Measurements from ENCODE around the gene CXorf49B.
"Not testable (repeated sequence)": the region's sequence is repeated elsewhere in the genome, so short reads cannot be mapped to it uniquely, and the experiment has no call there.

The CXorf49B gene

DNA sequence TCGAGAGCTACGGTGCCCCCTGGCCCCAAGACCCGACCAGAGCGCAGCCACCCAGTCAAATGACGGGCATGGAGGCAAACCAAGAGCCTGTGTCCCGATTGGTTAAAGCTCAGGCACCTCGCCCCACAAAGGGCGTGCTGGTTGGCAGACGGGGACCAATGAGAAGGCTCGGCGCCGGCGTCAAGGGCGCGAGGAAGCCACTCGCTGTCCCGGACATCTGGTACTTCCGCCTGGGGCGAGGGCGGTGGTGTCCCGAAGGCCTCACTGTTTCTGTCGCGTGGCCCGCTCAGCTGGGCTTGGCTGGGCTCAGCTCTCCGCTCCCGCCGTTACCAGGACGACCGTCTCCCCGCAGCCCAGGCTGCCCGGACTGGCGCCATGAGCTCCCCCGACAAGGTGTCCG, at the start of gene CXorf49B:
Gene CXorf49B, plus strand, starts transcription at position 301 of the 400 bp plus-strand sequence. Its CDS starts 75 bp downstream, at position 376.
- not testable (repeated sequence) for DNase-seq (ENCODE audit: low read depth)

DNA sequence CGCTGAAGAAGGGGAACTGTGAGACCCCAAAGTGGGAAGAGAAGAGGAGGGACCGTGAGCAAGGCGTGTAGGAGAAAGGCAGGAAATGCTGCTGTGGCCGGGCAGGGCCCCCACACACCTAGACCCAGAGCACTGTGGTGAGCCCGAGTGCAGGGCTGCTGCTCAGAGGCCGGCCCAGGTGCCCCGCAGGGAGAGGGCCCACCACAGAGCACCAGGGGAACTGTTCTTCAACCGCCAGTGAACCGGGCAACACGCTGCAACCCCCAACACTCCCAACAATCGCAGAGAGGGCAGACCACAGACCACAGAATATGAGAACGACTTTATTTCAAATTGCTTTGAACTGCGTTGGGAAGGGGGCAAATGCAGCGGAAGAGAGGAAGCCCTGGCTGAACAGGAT, 49.1 kb upstream of the CXorf49B start:
- not testable (repeated sequence) for H3K4me3 ChIP-seq (ENCODE audit: low read depth, low read length); DNase-seq (ENCODE audit: low read depth)

More for the DNA sequence above, at the start of gene CXorf49B:
- H3K4me3 ChIP-seq (ENCODE audit: low read depth, low read length) = not testable (repeated sequence)

DNA sequence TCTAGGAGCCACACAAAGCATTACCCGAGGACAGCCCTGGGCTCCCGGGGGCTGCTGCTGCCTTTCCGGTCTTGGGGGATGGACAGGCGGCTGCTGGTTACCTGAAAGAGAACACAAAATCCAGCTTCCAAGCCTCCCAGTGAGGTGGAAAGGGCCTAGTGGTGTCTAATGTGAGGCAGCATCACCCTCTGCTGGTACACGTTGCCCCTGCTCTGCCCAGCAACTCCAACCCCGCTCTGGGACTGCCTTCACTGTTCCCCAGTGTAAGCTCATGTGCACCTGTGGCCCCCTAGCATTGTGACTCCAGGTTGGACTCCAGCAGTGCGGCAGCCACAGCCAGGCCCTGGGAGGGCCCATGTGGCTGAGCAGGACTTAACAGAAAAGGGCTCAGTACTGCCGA, 47.6 kb upstream of the CXorf49B start:
- H3K4me3 ChIP-seq (ENCODE audit: low read depth, low read length); DNase-seq (ENCODE audit: low read depth): not testable (repeated sequence)

DNA sequence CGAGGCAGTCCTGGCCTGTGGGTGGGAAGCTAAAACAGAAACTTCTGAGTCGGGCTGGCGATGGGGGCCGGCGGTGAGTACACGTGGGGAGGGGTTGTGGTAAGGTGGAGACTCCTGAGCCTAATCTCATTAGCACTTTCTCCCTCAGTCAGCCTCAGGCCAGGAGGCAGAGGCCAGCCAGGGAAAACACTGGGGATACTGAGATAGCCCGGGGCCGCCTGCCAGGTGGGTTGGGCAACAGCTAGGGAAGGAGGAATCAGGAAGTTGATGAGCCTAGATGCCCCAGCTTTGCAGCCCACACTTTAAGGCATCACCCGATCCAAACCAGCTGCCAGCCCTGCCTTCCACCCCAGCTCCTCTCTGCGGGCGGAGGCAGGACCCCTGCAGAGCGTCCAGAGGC, 46.8 kb upstream of the CXorf49B start:
- H3K4me3 ChIP-seq (ENCODE audit: low read depth, low read length); DNase-seq (ENCODE audit: low read depth): not testable (repeated sequence)

DNA sequence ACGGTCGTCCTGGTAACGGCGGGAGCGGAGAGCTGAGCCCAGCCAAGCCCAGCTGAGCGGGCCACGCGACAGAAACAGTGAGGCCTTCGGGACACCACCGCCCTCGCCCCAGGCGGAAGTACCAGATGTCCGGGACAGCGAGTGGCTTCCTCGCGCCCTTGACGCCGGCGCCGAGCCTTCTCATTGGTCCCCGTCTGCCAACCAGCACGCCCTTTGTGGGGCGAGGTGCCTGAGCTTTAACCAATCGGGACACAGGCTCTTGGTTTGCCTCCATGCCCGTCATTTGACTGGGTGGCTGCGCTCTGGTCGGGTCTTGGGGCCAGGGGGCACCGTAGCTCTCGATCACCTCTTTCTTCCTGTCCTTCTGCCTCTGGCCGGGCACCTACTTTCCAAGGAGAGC, 45.0 kb upstream of the CXorf49B start, which contains the start of gene CXorf49:
Gene CXorf49, minus strand, starts transcription at position 101 of the 400 bp plus-strand sequence. CDS start 134 bp downstream, outside the sequence.
- not testable (repeated sequence) for DNase-seq (ENCODE audit: low read depth); H3K4me3 ChIP-seq (ENCODE audit: low read depth, low read length)

- not testable (repeated sequence) for H3K4me3 ChIP-seq (ENCODE audit: low read depth, low read length); DNase-seq (ENCODE audit: low read depth)
Observed at GRCh38 chrX:71719195-71719594, 44.0 kb upstream of the CXorf49B start.

DNA sequence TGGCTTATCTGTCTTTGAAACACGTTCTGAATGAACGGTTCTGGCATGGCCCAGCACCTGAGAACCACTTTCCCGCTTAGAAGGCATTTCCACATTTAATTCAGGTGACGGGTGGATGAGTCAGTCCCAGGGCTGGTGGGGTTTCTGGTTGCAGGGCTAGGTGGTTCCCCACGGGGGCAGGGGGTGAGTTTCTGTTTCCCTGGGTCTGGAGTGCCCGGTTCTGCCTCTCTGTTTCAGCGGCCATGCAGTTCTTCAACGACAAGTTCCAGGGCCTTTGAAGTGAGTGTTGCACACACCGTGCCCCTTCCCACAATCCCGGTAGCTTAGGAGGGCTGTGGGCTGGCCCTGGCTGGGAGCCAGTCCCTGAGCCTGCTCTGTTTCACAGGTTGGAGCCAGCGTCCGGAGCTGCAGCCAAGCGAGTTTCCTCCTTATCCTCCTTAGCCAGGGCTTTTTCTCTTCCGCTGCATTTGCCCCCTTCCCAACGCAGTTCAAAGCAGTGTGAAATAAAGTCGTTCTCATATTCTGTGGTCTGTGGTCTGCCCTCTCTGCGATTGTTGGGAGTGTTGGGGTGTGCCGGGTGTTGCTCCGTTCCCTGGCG, 42.8 kb upstream of the CXorf49B start:
- not testable (repeated sequence) for H3K4me3 ChIP-seq (ENCODE audit: low read depth, low read length); DNase-seq (ENCODE audit: low read depth)

- not testable (repeated sequence) for DNase-seq (ENCODE audit: low read depth); H3K4me3 ChIP-seq (ENCODE audit: low read depth, low read length)
Observed at GRCh38 chrX:71760688-71761281, 2.4 kb upstream of the CXorf49B start.

- not testable (repeated sequence) for DNase-seq (ENCODE audit: low read depth); H3K4me3 ChIP-seq (ENCODE audit: low read depth, low read length)
Observed at GRCh38 chrX:71764832-71765231, 1.7 kb downstream of the CXorf49B start.

DNA sequence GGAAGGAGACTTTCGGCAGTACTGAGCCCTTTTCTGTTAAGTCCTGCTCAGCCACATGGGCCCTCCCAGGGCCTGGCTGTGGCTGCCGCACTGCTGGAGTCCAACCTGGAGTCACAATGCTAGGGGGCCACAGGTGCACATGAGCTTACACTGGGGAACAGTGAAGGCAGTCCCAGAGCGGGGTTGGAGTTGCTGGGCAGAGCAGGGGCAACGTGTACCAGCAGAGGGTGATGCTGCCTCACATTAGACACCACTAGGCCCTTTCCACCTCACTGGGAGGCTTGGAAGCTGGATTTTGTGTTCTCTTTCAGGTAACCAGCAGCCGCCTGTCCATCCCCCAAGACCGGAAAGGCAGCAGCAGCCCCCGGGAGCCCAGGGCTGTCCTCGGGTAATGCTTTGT, 2.5 kb downstream of the CXorf49B start:
- DNase-seq (ENCODE audit: low read depth); H3K4me3 ChIP-seq (ENCODE audit: low read depth, low read length): not testable (repeated sequence)

GRCh38 chrX:71767134-71767533, 4.0 kb downstream of the CXorf49B start:
- DNase-seq (ENCODE audit: low read depth); H3K4me3 ChIP-seq (ENCODE audit: low read depth, low read length): not testable (repeated sequence)

GRCh38 chrX:71778322-71778721, 15.2 kb downstream of the CXorf49B start:
- DNase-seq (ENCODE audit: low read depth); H3K4me3 ChIP-seq (ENCODE audit: low read depth, low read length): not testable (repeated sequence)

DNA sequence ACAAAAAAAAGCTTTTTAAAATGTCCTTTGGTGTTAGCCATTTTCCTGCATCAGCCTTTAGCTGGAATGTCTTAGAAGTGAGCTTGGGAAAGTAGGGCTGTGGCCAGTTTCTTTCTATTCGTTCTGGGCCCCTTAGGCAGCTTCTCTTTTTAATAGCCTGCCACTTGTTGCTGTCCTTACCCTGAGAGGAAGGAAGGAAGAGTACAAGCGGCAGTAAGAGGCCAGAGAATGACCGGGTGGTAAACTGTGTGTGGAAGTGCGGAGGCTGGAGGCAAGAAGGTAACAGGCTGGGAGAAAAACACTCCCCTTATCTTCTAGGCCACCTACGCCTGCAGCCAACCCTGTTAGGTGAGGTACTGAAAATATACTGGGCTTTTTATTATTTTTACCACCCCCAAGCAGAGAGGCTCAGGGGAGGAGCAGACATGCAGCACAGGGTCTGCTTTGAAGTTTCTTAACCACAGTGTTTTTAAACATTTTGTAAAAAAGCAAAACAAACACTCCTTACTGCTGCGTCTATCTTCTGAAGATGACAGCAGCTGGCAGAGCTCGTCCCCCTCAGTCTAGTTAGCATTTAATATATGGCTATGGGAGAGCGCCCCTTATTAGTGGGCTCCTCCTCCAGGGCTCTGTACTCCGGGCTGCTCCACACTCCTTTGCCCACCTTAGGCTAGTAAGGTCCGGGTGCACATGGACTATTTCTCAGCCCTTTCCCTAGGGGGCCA, 19.2 kb downstream of the CXorf49B start:
- not testable (repeated sequence) for H3K4me3 ChIP-seq (ENCODE audit: low read depth, low read length)

DNA sequence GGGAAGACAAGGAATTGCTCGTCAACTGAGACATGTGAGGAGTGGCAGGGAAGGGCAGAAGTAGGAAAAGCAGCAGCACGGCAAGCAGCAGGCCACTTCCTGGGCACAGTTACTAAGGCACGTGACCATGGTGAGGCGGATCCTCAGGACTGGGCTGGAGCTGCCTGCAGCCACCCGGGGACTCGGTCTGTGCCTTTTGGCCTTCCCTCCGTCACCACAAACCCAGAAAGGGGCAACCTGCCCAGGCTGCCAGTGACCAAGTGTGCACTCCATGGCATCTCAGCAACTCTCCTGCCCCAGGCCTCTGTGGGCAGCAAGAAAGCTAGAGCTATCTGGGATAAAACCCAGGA, 19.8 kb downstream of the CXorf49B start:
- not testable (repeated sequence) for H3K4me3 ChIP-seq (ENCODE audit: low read depth, low read length); DNase-seq (ENCODE audit: low read depth)

More for the DNA sequence above, 19.2 kb downstream of the CXorf49B start:
- DNase-seq (ENCODE audit: low read depth) = not testable (repeated sequence)

GRCh38 chrX:71783569-71784347, 20.6 kb downstream of the CXorf49B start:
- DNase-seq (ENCODE audit: low read depth); H3K4me3 ChIP-seq (ENCODE audit: low read depth, low read length): not testable (repeated sequence)

DNA sequence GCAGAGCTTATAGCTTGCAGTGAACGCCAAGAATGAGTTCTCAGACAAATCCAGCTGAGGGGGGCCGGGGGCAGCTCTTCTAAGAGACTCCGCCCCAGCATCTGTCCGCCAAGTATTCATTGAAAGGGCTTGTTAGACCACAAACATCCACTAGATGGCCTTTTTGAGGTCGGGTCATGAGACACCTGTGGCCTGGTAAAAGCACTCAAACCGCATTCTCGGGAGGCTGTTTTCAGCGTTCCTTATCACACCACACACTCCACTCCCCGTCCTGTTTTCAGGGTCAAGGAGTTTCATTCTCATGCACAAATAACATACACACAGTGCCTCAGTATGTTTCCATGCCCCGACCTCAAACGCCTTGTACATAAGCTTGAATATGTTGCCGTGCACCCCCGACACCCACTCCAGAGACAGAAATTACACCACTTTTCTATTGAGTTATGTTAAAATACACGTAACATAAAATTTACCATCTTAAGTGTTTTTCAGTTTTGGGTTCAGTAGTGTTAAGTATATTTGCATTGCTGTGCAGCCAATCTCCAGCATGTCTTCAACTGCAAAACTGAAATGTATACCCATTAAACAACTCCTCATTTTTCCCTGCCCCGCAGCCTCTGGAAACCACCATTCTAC, 21.3 kb downstream of the CXorf49B start:
- not testable (repeated sequence) for DNase-seq (ENCODE audit: low read depth); H3K4me3 ChIP-seq (ENCODE audit: low read depth, low read length)

DNA sequence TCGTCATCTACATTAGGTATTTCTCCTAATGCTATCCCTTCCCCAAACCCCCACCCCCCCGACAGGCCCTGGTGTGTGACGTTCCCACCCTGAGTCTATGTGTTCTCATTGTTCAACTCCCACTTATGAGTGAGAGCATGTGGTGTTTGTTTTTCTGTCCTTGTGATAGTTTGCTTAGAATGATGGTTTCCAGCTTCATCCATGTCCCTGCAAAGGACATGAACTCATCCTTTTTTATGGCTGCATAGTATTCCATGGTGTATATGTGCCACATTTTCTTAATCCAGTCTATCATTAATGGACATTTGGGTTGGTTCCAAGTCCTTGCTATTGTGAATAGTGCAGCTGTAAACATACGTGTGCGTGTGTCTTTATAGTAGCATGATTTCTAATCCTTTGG, 43.3 kb downstream of the CXorf49B start:
- not testable (repeated sequence) for DNase-seq (ENCODE audit: low read depth); H3K4me3 ChIP-seq (ENCODE audit: low read depth, low read length)
